Right lobe of liver (tissue), 6 donors: ENCODE measurements around the gene PARD6A. TPM values are rescaled to one million over a fixed set of nuclear protein-coding genes. Genes with fewer than 3 reads are reported as not detected.
"Not testable (repeated sequence)": the region's sequence is repeated elsewhere in the genome, so short reads cannot be mapped to it uniquely, and the experiment has no call there.

ENCODE experiments used
- ATAC-seq, 4 donors: fragments of 200-7000 bp; cut with Tn5 transposase; one replicate each; pipeline ENCODE4 v1.9.1; 2020; ENCODE audit warnings: mild to moderate bottlenecking in 4 of 4, moderate library complexity in 4 of 4
- DNase-seq, 3 donors: peaks; one replicate each; pipeline ENCODE4 v3.0.0-alpha.2; 2020
- H3K27ac ChIP-seq, 3 donors: fragments of 200-600 bp; one replicate each; pipeline ENCODE4 v1.8.0; 2022
- H3K27me3 ChIP-seq, 2 donors: fragments of 200-600 bp; one replicate each; pipeline ENCODE4 v1.8.0; 2022
- H3K36me3 ChIP-seq, 4 donors: fragments of 200-600 bp; sonication (generic) in 1 of 4; one replicate each; pipeline versions ENCODE4 v1.5.1 to v1.8.0; 2017 to 2022; ENCODE audit warnings: control low read depth in 1 of 4
- H3K4me1 ChIP-seq, 4 donors: fragments of 200-600 bp; sonication (generic) in 1 of 4; one replicate each; pipeline versions ENCODE4 v1.5.1 to v1.8.0; 2017 to 2022; ENCODE audit warnings: control low read depth in 1 of 4
- H3K4me3 ChIP-seq, 3 donors: fragments of 200-600 bp; one replicate each; pipeline ENCODE4 v1.8.0; 2022
- H3K9me3 ChIP-seq, 4 donors: fragments of 200-600 bp; sonication (generic) in 1 of 4; one replicate each; pipeline versions ENCODE4 v1.5.1 to v1.8.0; 2017 to 2022; ENCODE audit warnings: control low read depth in 1 of 4
- CTCF ChIP-seq, 4 donors: fragments of 200-600 bp in 3 of 4; fragments of 450-650 bp in 1 of 4; IDR thresholded peaks; one replicate each; pipeline versions ENCODE4 v1.5.1 to v1.8.0; 2016 to 2022; ENCODE audit warnings: antibody characterized with exemption in 4 of 4, mild to moderate bottlenecking in 2 of 4
- POLR2A ChIP-seq: fragments of 450-650 bp; IDR thresholded peaks from one replicate; pipeline ENCODE4 v1.6.1; 2017; ENCODE audit warnings: antibody characterized with exemption, mild to moderate bottlenecking
- WGBS: methylation state at CpG from one replicate; pipeline ENCODE4 v1.1.6; 2018; ENCODE audit warnings: low coverage, low lambda C conversion rate; ENCODE audit not compliant: insufficient coverage; ENCODE audit errors: missing lambda C conversion rate; 5-methylcytosine and 5-hydroxymethylcytosine counted together
- intact Hi-C, 2 donors: fragments of 100-400 bp; cut with DNase I; formaldehyde crosslinking; loops; one replicate each; pipeline versions ENCODE4 v1.11.2 to v1.14.1; 2022
- total RNA-seq, 6 experiments: library from RNA; depleted of rRNA in 2 of 6; stranded (reverse); fragments of >200 nt in 2 of 6; fragmentation: NEBNext Ultra II Directional in 3 of 6; extraction: Animal tissue kit (Norgen Biotek cat#: 25700) in 3 of 6; gene quantifications; one replicate each; pipeline versions ENCODE4 v1.1.0 to v1.2.4, GENCODE V29; 2016 to 2023
- donor health status: DM: no; HTN: yes; CAD: no.
- donor health status: DM: no; HTN: no; CAD: no.
- donor health status: DM: no; HTN: no; CAD: no.
- donor health status: DM: no; HTN: yes; CAD: no.
- donor health status: DM: no; HTN: yes; CAD: no.

The PARD6A gene
- total RNA-seq, 6 experiments from 2014 or later: 1.3 to 4.8 (median 2.6) TPM

GRCh38 chr16:67685388-67686112, 24.8 kb downstream of the PARD6A start:
- Histone ChIP-seq H3K9me3 (no peaks in the 10 kb centered on the region), H3K36me3 (peaks cover 0 to 9% (median 6%) of the 10 kb centered on the region in 4 donors), H3K27ac (peak overlapping the region; percentile 6 to 58 (median 14)), H3K4me3 (no peak overlapping the region), H3K4me1 (peaks cover 0 to 31% (median 12%) of the 10 kb centered on the region in 4 donors), H3K27me3 (no peaks in the 10 kb centered on the region)
- DNase-seq (peak in 1 of 3 donors; percentile 51), ATAC-seq (no peak)
- intact Hi-C loops: loop anchor here in 1 of 2 donors (10.0 kb wide), 1 partner anchor 129 kb away; no protein-coding TSS in a partner anchor
- TF ChIP-seq POLR2A (no peak), CTCF (IDR thresholded peaks at IDR 0.05) (no peak)
- WGBS: 81% methylated on average over 7 of the region's 17 CpGs

GRCh38 chr16:67693517-67694285, 32.9 kb downstream of the PARD6A start:
- H3K27me3 ChIP-seq, H3K27ac ChIP-seq, intact Hi-C loops, H3K4me3 ChIP-seq, H3K9me3 ChIP-seq, ATAC-seq, H3K36me3 ChIP-seq: not testable (repeated sequence)
- WGBS: 82% methylated on average over 6 of the region's 8 CpGs
- H3K4me1 ChIP-seq: peaks cover 0 to 30% (median 3%) of the 10 kb centered on the region in 4 donors
- DNase-seq: peak in 1 of 3 donors; percentile 30

GRCh38 chr16:67694611-67695010, 33.9 kb downstream of the PARD6A start:
- ATAC-seq: peak; percentile 44 to 81 (median 62)
- 25% methylated on average over 2 of the region's 2 CpGs for WGBS
- Histone ChIP-seq H3K4me1 (peaks cover 0 to 31% (median 3%) of the 10 kb centered on the region in 4 donors), H3K4me3 (no peak overlapping the region), H3K27ac (peak overlapping the region in 1 of 3 donors; percentile 16), H3K36me3 (peaks cover 0 to 5% (median 0%) of the 10 kb centered on the region in 4 donors), H3K27me3 (no peaks in the 10 kb centered on the region), H3K9me3 (peaks cover 0 to 3% (median 0%) of the 10 kb centered on the region in 4 donors)
- peak in 1 of 3 donors; percentile 16 for DNase-seq
- TF ChIP-seq POLR2A (no peak), CTCF (IDR thresholded peaks at IDR 0.05) (no peak)
- intact Hi-C loops: no loop called here

GRCh38 chr16:67697422-67698185, 36.8 kb downstream of the PARD6A start:
- H3K4me3 ChIP-seq: no peak overlapping the region
- TF ChIP-seq CTCF (IDR thresholded peaks at IDR 0.05) (no peak), POLR2A (no peak)
- 42% methylated on average over 1 of the region's 4 CpGs for WGBS
- peaks cover 0 to 31% (median 3%) of the 10 kb centered on the region in 4 donors for H3K4me1 ChIP-seq
- H3K36me3 ChIP-seq: peaks cover 0 to 5% (median 0%) of the 10 kb centered on the region in 4 donors
- DNase-seq (peak in 1 of 3 donors; percentile 38), ATAC-seq (peak; percentile 22 to 69 (median 39))
- intact Hi-C loops: no loop called here
- no peaks in the 10 kb centered on the region for H3K27me3 ChIP-seq
- no peak overlapping the region for H3K27ac ChIP-seq
- H3K9me3 ChIP-seq: peaks cover 0 to 3% (median 0%) of the 10 kb centered on the region in 4 donors
